ENCODE measurements around the gene NEK7.
"Not testable (repeated sequence)": the region's sequence is repeated elsewhere in the genome, so short reads cannot be mapped to it uniquely, and the experiment has no call there.

Gene NEK7

DNA sequence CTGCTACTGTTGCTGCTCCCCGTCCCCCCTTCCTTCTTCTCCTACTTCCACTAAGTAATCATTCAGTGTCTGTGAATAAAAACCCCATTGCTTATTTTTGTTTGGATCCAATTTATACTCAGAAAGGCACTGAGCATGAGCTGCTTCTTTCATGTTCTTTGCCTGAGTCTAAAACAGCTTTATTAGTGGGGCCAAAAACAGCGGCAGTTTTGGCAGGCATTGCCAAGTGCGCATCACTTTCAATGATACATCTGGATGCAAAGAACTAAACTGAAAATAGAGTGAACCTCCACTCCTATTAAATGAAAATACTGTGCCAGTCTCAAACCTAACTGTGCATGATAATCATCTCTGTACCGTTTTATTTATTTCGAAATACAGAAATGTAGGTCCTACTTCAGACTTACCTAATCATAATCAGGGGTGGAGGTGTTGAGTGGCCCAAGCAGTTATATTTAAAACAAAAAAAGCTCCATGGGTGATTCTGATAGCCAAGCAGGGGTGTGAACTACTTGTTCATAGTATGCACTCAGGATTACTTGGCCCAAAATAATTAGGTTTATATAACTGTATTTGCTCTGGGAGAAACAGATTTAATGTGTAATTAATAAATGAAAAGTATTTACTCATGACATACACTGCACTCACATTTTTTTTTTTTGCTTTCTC is 48.4 kb downstream of the NEK7 start:
- TF ChIP-seq ZNF274 (IDR thresholded peaks at IDR 0.05; ENCODE audit: low read depth, low read length) = no peak
- no peak for TF ChIP-seq SUZ12 (IDR thresholded peaks at IDR 0.05; ENCODE audit: extremely low read depth, insufficient read depth, insufficient read length)
- no peak for TF ChIP-seq YY1 (IDR thresholded peaks at IDR 0.05; ENCODE audit: insufficient read depth, insufficient read length)
- Histone ChIP-seq H3K4me1 (ENCODE audit: insufficient read depth, insufficient read length) (no peaks in the 10 kb centered on the region), H3K9ac (ENCODE audit: insufficient read length, low read depth) (no peak overlapping the region), H3K27me3 (ENCODE audit: insufficient read depth, insufficient read length) (no peaks in the 10 kb centered on the region), H3K36me3 (ENCODE audit: insufficient read depth, insufficient read length, low read length) (no peaks in the 10 kb centered on the region), H3K9me3 (ENCODE audit: insufficient read depth, low read length) (no peaks in the 10 kb centered on the region), H3K4me3 (ENCODE audit: insufficient read length, low read depth) (no peak overlapping the region)
- DNase-seq (ENCODE audit: low read depth, low spot score) = no peak

DNA sequence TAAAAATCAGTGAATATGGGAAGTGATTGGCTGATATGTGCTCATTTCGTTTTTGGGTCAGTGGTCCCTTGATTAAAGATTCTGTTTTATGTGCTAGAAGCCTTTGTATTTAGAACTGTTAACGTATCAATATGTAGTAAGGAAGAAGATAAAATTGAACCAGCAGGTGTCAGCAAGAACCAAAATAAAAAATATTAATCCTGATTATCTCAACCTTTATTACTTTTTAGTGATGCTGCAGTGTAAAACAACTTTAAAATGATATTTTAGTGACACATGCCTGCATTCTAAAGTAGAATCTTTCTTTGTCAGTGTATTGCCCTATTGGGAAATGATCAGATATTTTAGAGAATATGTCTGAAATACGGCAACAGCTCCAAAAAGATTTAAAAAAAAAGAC is 49.5 kb downstream of the NEK7 start:
- Histone ChIP-seq H3K4me1 (ENCODE audit: insufficient read depth, insufficient read length) (no peaks in the 10 kb centered on the region), H3K27me3 (ENCODE audit: insufficient read depth, insufficient read length) (no peaks in the 10 kb centered on the region), H3K9ac (ENCODE audit: insufficient read length, low read depth) (no peak overlapping the region), H3K9me3 (ENCODE audit: insufficient read depth, low read length) (no peaks in the 10 kb centered on the region), H3K4me3 (ENCODE audit: insufficient read length, low read depth) (no peak overlapping the region), H3K36me3 (ENCODE audit: insufficient read depth, insufficient read length, low read length) (no peaks in the 10 kb centered on the region)
- no peak for DNase-seq (ENCODE audit: low read depth, low spot score)
- no peak for TF ChIP-seq ZNF274 (IDR thresholded peaks at IDR 0.05; ENCODE audit: low read depth, low read length)
- TF ChIP-seq YY1 (IDR thresholded peaks at IDR 0.05; ENCODE audit: insufficient read depth, insufficient read length) = no peak
- TF ChIP-seq SUZ12 (IDR thresholded peaks at IDR 0.05; ENCODE audit: extremely low read depth, insufficient read depth, insufficient read length) = no peak

DNA sequence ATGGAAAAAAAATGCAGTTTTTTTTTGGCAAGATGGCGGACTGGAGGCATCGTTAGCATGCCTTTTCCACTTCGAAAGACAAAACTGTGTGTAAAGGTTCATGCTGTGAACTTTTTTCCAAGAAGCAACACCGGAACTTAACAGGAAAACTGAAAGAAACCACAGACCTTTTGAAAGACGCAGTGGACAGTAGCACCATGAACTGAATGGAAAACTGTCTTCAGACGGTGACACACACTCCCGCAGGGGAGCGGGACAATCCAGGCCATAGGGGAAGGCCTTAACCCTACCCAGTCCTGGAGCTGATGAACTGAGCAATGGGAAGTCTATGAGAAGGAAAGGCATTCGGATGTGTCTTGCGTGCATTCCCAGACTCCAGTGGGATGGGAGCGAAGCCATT is 54.9 kb downstream of the NEK7 start:
- Histone ChIP-seq H3K27me3 (ENCODE audit: insufficient read depth, insufficient read length) (no peaks in the 10 kb centered on the region), H3K9me3 (ENCODE audit: insufficient read depth, low read length) (peaks cover 29% of the 10 kb centered on the region), H3K36me3 (ENCODE audit: insufficient read depth, insufficient read length, low read length) (peaks cover 14% of the 10 kb centered on the region), H3K9ac (ENCODE audit: insufficient read length, low read depth) (no peak overlapping the region), H3K4me1 (ENCODE audit: insufficient read depth, insufficient read length) (no peaks in the 10 kb centered on the region), H3K4me3 (ENCODE audit: insufficient read length, low read depth) (no peak overlapping the region)
- DNase-seq (ENCODE audit: low read depth, low spot score) = no peak
- no peak for TF ChIP-seq YY1 (IDR thresholded peaks at IDR 0.05; ENCODE audit: insufficient read depth, insufficient read length)
- TF ChIP-seq SUZ12 (IDR thresholded peaks at IDR 0.05; ENCODE audit: extremely low read depth, insufficient read depth, insufficient read length) = no peak

DNA sequence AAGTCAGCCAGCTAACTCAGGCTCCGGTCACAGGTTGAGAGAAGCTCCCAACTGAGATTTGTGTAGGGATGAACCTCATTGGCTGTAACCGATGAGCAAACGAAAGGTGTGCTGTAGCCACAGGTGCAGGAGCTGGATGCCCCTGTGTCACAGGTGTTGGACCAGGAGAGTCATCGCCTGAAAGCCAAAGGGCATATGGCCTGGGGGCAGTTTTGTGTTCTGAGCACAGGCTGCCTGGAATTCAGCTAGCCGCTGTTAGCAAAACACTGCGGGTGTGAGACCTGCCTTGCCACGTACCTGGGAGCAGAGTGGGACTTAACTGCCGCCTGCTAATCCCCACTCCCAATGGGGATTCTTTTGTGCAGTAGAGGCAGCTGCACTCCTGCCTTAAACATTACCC is 55.3 kb downstream of the NEK7 start:
- no peak for DNase-seq (ENCODE audit: low read depth, low spot score)

DNA sequence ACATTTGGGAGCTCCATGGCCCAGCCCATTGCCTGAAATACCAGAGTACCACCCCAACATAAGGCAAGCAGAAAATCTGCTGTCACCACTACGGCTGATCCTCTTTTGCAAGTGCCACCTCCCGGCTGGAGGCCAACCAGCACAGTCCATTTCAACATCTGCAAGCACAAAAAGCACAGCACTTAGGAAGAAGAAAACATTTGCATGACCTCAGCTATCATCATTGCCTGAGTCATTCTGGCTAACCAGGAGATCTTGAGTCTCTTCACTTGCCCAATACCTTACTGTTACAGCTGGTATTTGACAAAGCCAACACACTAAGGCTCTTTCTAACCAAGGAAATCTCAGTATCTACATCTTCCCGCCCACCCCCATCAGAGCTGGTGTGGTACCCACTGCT is 55.9 kb downstream of the NEK7 start:
- Histone ChIP-seq H3K4me1 (ENCODE audit: insufficient read depth, insufficient read length) (no peaks in the 10 kb centered on the region), H3K36me3 (ENCODE audit: insufficient read depth, insufficient read length, low read length) (peaks cover 14% of the 10 kb centered on the region), H3K4me3 (ENCODE audit: insufficient read length, low read depth) (no peak overlapping the region), H3K27me3 (ENCODE audit: insufficient read depth, insufficient read length) (no peaks in the 10 kb centered on the region), H3K9me3 (ENCODE audit: insufficient read depth, low read length) (peaks cover 29% of the 10 kb centered on the region), H3K9ac (ENCODE audit: insufficient read length, low read depth) (no peak overlapping the region)
- TF ChIP-seq ZNF274 (IDR thresholded peaks at IDR 0.05; ENCODE audit: low read depth, low read length) (no peak), SUZ12 (IDR thresholded peaks at IDR 0.05; ENCODE audit: extremely low read depth, insufficient read depth, insufficient read length) (no peak), YY1 (IDR thresholded peaks at IDR 0.05; ENCODE audit: insufficient read depth, insufficient read length) (no peak)
- no peak for DNase-seq (ENCODE audit: low read depth, low spot score)

More for the DNA sequence above, 55.3 kb downstream of the NEK7 start:
- no peak overlapping the region for H3K4me3 ChIP-seq (ENCODE audit: insufficient read length, low read depth)
- peaks cover 29% of the 10 kb centered on the region for H3K9me3 ChIP-seq (ENCODE audit: insufficient read depth, low read length)
- no peak overlapping the region for H3K9ac ChIP-seq (ENCODE audit: insufficient read length, low read depth)
- peaks cover 14% of the 10 kb centered on the region for H3K36me3 ChIP-seq (ENCODE audit: insufficient read depth, insufficient read length, low read length)
- TF ChIP-seq YY1 (IDR thresholded peaks at IDR 0.05; ENCODE audit: insufficient read depth, insufficient read length) = no peak
- TF ChIP-seq SUZ12 (IDR thresholded peaks at IDR 0.05; ENCODE audit: extremely low read depth, insufficient read depth, insufficient read length) = no peak
- TF ChIP-seq ZNF274 (IDR thresholded peaks at IDR 0.05; ENCODE audit: low read depth, low read length) = no peak
- no peaks in the 10 kb centered on the region for H3K27me3 ChIP-seq (ENCODE audit: insufficient read depth, insufficient read length)
- no peaks in the 10 kb centered on the region for H3K4me1 ChIP-seq (ENCODE audit: insufficient read depth, insufficient read length)

DNA sequence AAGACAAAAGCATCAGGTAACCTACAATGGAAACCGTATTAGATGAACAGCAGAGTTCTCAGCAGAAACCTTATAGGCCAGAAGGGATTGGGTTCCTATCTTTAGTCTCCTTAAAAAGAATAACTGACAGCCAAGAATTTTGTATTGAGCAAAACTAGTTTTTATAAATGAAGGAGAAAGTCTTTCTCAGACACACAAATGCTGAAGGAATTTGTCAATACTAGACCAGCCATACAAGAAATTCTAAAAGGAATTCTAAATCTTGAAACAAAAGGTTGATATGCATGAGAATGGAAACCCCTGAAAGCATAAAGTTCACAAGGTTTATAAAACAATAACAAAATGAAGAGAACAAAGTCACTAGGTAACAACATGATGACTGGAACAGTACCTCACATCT is 58.1 kb downstream of the NEK7 start:
- Histone ChIP-seq H3K27me3 (ENCODE audit: insufficient read depth, insufficient read length) (no peaks in the 10 kb centered on the region), H3K9me3 (ENCODE audit: insufficient read depth, low read length) (peaks cover 29% of the 10 kb centered on the region), H3K4me1 (ENCODE audit: insufficient read depth, insufficient read length) (no peaks in the 10 kb centered on the region), H3K36me3 (ENCODE audit: insufficient read depth, insufficient read length, low read length) (peaks cover 14% of the 10 kb centered on the region), H3K9ac (ENCODE audit: insufficient read length, low read depth) (no peak overlapping the region), H3K4me3 (ENCODE audit: insufficient read length, low read depth) (no peak overlapping the region)
- no peak for DNase-seq (ENCODE audit: low read depth, low spot score)
- TF ChIP-seq YY1 (IDR thresholded peaks at IDR 0.05; ENCODE audit: insufficient read depth, insufficient read length) (no peak), ZNF274 (IDR thresholded peaks at IDR 0.05; ENCODE audit: low read depth, low read length) (no peak), SUZ12 (IDR thresholded peaks at IDR 0.05; ENCODE audit: extremely low read depth, insufficient read depth, insufficient read length) (no peak)

DNA sequence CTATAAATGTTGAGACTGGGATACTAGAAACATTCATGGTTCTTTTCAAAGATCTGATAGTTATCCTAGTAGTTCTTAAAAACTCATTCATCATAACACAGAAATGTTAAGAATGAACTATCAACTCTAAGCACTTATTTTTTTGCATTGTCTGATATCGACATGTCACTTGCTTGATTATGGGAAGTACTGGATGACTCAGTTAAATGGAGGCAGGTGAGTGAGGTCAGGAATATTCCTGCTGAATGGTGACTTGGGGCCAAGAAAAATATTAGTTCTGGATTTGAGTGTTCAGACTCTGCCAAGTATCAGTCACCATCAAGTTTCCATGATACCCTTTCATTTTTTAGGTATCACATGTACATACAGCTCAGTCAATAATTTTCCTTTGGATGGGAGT is 63.6 kb downstream of the NEK7 start:
- H3K9me3 ChIP-seq (ENCODE audit: insufficient read depth, low read length) = no peaks in the 10 kb centered on the region
- no peak for TF ChIP-seq SUZ12 (IDR thresholded peaks at IDR 0.05; ENCODE audit: extremely low read depth, insufficient read depth, insufficient read length)
- TF ChIP-seq ZNF274 (IDR thresholded peaks at IDR 0.05; ENCODE audit: low read depth, low read length) = no peak
- TF ChIP-seq YY1 (IDR thresholded peaks at IDR 0.05; ENCODE audit: insufficient read depth, insufficient read length) = no peak
- H3K4me3 ChIP-seq (ENCODE audit: insufficient read length, low read depth) = no peak overlapping the region
- no peak for DNase-seq (ENCODE audit: low read depth, low spot score)
- no peaks in the 10 kb centered on the region for H3K27me3 ChIP-seq (ENCODE audit: insufficient read depth, insufficient read length)
- no peaks in the 10 kb centered on the region for H3K4me1 ChIP-seq (ENCODE audit: insufficient read depth, insufficient read length)
- no peaks in the 10 kb centered on the region for H3K36me3 ChIP-seq (ENCODE audit: insufficient read depth, insufficient read length, low read length)
- H3K9ac ChIP-seq (ENCODE audit: insufficient read length, low read depth) = no peak overlapping the region

DNA sequence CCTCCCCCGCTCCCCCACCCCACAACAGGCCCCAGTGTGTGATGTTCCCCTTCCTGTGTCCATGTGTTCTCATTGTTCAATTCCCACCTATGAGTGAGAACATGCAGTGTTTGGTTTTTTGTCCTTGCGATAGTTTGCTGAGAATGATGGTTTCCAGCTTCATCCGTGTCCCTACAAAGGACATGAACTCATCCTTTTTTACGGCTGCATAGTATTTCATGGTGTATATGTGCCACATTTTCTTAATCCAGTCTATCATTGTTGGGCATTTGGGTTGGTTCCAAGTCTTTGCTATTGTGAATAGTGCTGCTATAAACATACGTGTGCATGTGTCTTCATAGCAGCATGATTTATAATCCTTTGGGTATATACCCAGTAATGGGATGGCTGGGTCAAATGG is 70.2 kb downstream of the NEK7 start:
- not testable (repeated sequence) for H3K4me1 ChIP-seq (ENCODE audit: insufficient read depth, insufficient read length); H3K9me3 ChIP-seq (ENCODE audit: insufficient read depth, low read length); H3K27me3 ChIP-seq (ENCODE audit: insufficient read depth, insufficient read length); H3K9ac ChIP-seq (ENCODE audit: insufficient read length, low read depth); H3K4me3 ChIP-seq (ENCODE audit: insufficient read length, low read depth); H3K36me3 ChIP-seq (ENCODE audit: insufficient read depth, insufficient read length, low read length); DNase-seq (ENCODE audit: low read depth, low spot score)

DNA sequence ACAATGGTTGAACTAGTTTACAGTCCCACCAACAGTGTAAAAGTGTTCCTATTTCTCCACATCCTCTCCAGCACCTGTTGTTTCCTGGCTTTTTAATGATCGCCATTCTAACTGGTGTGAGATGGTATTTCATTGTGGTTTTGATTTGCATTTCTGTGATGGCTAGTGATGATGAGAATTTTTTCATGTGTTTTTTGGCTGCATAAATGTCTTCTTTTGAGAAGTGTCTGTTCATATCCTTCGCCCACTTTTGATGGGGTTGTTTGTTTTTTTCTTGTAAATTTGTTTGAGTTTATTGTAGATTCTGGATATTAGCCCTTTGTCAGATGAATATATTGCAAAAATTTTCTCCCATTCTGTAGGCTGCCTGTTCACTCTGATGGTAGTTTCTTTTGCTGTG is 70.7 kb downstream of the NEK7 start:
- H3K36me3 ChIP-seq (ENCODE audit: insufficient read depth, insufficient read length, low read length); H3K4me1 ChIP-seq (ENCODE audit: insufficient read depth, insufficient read length); DNase-seq (ENCODE audit: low read depth, low spot score): not testable (repeated sequence)

More for the DNA sequence above, 70.7 kb downstream of the NEK7 start:
- not testable (repeated sequence) for H3K9me3 ChIP-seq (ENCODE audit: insufficient read depth, low read length); H3K27me3 ChIP-seq (ENCODE audit: insufficient read depth, insufficient read length); H3K4me3 ChIP-seq (ENCODE audit: insufficient read length, low read depth); H3K9ac ChIP-seq (ENCODE audit: insufficient read length, low read depth)

Measured in NT2/D1 (cell line).